ENCODE results near the gene MBD3L1.

MBD3L1 gene

GRCh38 chr19:8827277-8827676, 4.9 kb upstream of the MBD3L1 start:
- H3K4me3 ChIP-seq (ENCODE audit: low read depth in 1 of 2, low read length in 2 of 2) = no peak overlapping the region
- no peak overlapping the region for H3K27ac ChIP-seq (ENCODE audit: low read depth, low read length)
- H3K27me3 ChIP-seq (ENCODE audit: control insufficient read depth in 1 of 2, insufficient read depth in 2 of 2, low read length in 2 of 2) = no peaks in the 10 kb centered on the region
- no peak overlapping the region for H3K9ac ChIP-seq (ENCODE audit: low read depth in 1 of 2, low read length in 2 of 2)
- peaks cover 6 to 9% of the 10 kb centered on the region in 2 donors for H3K4me1 ChIP-seq (ENCODE audit: control insufficient read depth in 1 of 2, insufficient read depth in 2 of 2, low read length in 2 of 2)
- peaks cover 16 to 42% of the 10 kb centered on the region in 2 donors for H3K36me3 ChIP-seq (ENCODE audit: control insufficient read depth in 1 of 2, insufficient read depth in 2 of 2, low read length in 2 of 2)
- no peaks in the 10 kb centered on the region for H3K9me3 ChIP-seq (ENCODE audit: control insufficient read depth in 1 of 2, low read length in 2 of 2)

GRCh38 chr19:8831373-8831772, 804 bp upstream of the MBD3L1 start:
- Histone ChIP-seq H3K4me1 (ENCODE audit: control insufficient read depth in 1 of 2, insufficient read depth in 2 of 2, low read length in 2 of 2) (peaks cover 6 to 9% of the 10 kb centered on the region in 2 donors), H3K27me3 (ENCODE audit: control insufficient read depth in 1 of 2, insufficient read depth in 2 of 2, low read length in 2 of 2) (no peaks in the 10 kb centered on the region), H3K9me3 (ENCODE audit: control insufficient read depth in 1 of 2, low read length in 2 of 2) (no peaks in the 10 kb centered on the region), H3K36me3 (ENCODE audit: control insufficient read depth in 1 of 2, insufficient read depth in 2 of 2, low read length in 2 of 2) (peaks cover 0 to 14% of the 10 kb centered on the region in 2 donors), H3K27ac (ENCODE audit: low read depth, low read length) (no peak overlapping the region), H3K4me3 (ENCODE audit: low read depth in 1 of 2, low read length in 2 of 2) (peak overlapping the region; percentile 85 to 93), H3K9ac (ENCODE audit: low read depth in 1 of 2, low read length in 2 of 2) (peak overlapping the region; percentile 76 to 89)

GRCh38 chr19:8831832-8832131, 395 bp upstream of the MBD3L1 start:
- Histone ChIP-seq H3K9ac (ENCODE audit: low read depth in 1 of 2, low read length in 2 of 2) (peak overlapping the region; percentile 76 to 89), H3K9me3 (ENCODE audit: control insufficient read depth in 1 of 2, low read length in 2 of 2) (no peaks in the 10 kb centered on the region), H3K36me3 (ENCODE audit: control insufficient read depth in 1 of 2, insufficient read depth in 2 of 2, low read length in 2 of 2) (peaks cover 0 to 10% of the 10 kb centered on the region in 2 donors), H3K4me3 (ENCODE audit: low read depth in 1 of 2, low read length in 2 of 2) (peak overlapping the region; percentile 85 to 93), H3K27me3 (ENCODE audit: control insufficient read depth in 1 of 2, insufficient read depth in 2 of 2, low read length in 2 of 2) (no peaks in the 10 kb centered on the region), H3K27ac (ENCODE audit: low read depth, low read length) (peak overlapping the region; percentile 96), H3K4me1 (ENCODE audit: control insufficient read depth in 1 of 2, insufficient read depth in 2 of 2, low read length in 2 of 2) (peaks cover 6 to 9% of the 10 kb centered on the region in 2 donors)

- Histone ChIP-seq H3K27me3 (ENCODE audit: control insufficient read depth in 1 of 2, insufficient read depth in 2 of 2, low read length in 2 of 2) (no peaks in the 10 kb centered on the region), H3K36me3 (ENCODE audit: control insufficient read depth in 1 of 2, insufficient read depth in 2 of 2, low read length in 2 of 2) (no peaks in the 10 kb centered on the region), H3K9ac (ENCODE audit: low read depth in 1 of 2, low read length in 2 of 2) (no peak overlapping the region), H3K9me3 (ENCODE audit: control insufficient read depth in 1 of 2, low read length in 2 of 2) (no peaks in the 10 kb centered on the region), H3K27ac (ENCODE audit: low read depth, low read length) (no peak overlapping the region), H3K4me3 (ENCODE audit: low read depth in 1 of 2, low read length in 2 of 2) (no peak overlapping the region), H3K4me1 (ENCODE audit: control insufficient read depth in 1 of 2, insufficient read depth in 2 of 2, low read length in 2 of 2) (peaks cover 6 to 9% of the 10 kb centered on the region in 2 donors)
These were observed 3.3 kb downstream of the MBD3L1 start for GRCh38 chr19:8835446-8835845.

- no peaks in the 10 kb centered on the region for H3K36me3 ChIP-seq (ENCODE audit: control insufficient read depth in 1 of 2, insufficient read depth in 2 of 2, low read length in 2 of 2)
- no peak overlapping the region for H3K9ac ChIP-seq (ENCODE audit: low read depth in 1 of 2, low read length in 2 of 2)
- H3K27me3 ChIP-seq (ENCODE audit: control insufficient read depth in 1 of 2, insufficient read depth in 2 of 2, low read length in 2 of 2) = no peaks in the 10 kb centered on the region
- no peak overlapping the region for H3K27ac ChIP-seq (ENCODE audit: low read depth, low read length)
- H3K4me1 ChIP-seq (ENCODE audit: control insufficient read depth in 1 of 2, insufficient read depth in 2 of 2, low read length in 2 of 2) = peaks cover 6 to 9% of the 10 kb centered on the region in 2 donors
- no peaks in the 10 kb centered on the region for H3K9me3 ChIP-seq (ENCODE audit: control insufficient read depth in 1 of 2, low read length in 2 of 2)
- no peak overlapping the region for H3K4me3 ChIP-seq (ENCODE audit: low read depth in 1 of 2, low read length in 2 of 2)
These were observed 3.7 kb downstream of the MBD3L1 start for GRCh38 chr19:8835877-8836276.

- no peaks in the 10 kb centered on the region for H3K36me3 ChIP-seq (ENCODE audit: control insufficient read depth in 1 of 2, insufficient read depth in 2 of 2, low read length in 2 of 2)
- H3K9me3 ChIP-seq (ENCODE audit: control insufficient read depth in 1 of 2, low read length in 2 of 2) = no peaks in the 10 kb centered on the region
- no peak overlapping the region for H3K4me3 ChIP-seq (ENCODE audit: low read depth in 1 of 2, low read length in 2 of 2)
- H3K27ac ChIP-seq (ENCODE audit: low read depth, low read length) = no peak overlapping the region
- no peaks in the 10 kb centered on the region for H3K27me3 ChIP-seq (ENCODE audit: control insufficient read depth in 1 of 2, insufficient read depth in 2 of 2, low read length in 2 of 2)
- H3K9ac ChIP-seq (ENCODE audit: low read depth in 1 of 2, low read length in 2 of 2) = no peak overlapping the region
- no peaks in the 10 kb centered on the region for H3K4me1 ChIP-seq (ENCODE audit: control insufficient read depth in 1 of 2, insufficient read depth in 2 of 2, low read length in 2 of 2)
These were observed 8.5 kb downstream of the MBD3L1 start for GRCh38 chr19:8840708-8841107.

GRCh38 chr19:8846819-8847218, 14.6 kb downstream of the MBD3L1 start:
- H3K9ac ChIP-seq (ENCODE audit: low read depth in 1 of 2, low read length in 2 of 2) = no peak overlapping the region
- peaks cover 0 to 3% of the 10 kb centered on the region in 2 donors for H3K27me3 ChIP-seq (ENCODE audit: control insufficient read depth in 1 of 2, insufficient read depth in 2 of 2, low read length in 2 of 2)
- H3K27ac ChIP-seq (ENCODE audit: low read depth, low read length) = no peak overlapping the region
- no peak overlapping the region for H3K4me3 ChIP-seq (ENCODE audit: low read depth in 1 of 2, low read length in 2 of 2)
- no peaks in the 10 kb centered on the region for H3K36me3 ChIP-seq (ENCODE audit: control insufficient read depth in 1 of 2, insufficient read depth in 2 of 2, low read length in 2 of 2)
- H3K4me1 ChIP-seq (ENCODE audit: control insufficient read depth in 1 of 2, insufficient read depth in 2 of 2, low read length in 2 of 2) = no peaks in the 10 kb centered on the region
- H3K9me3 ChIP-seq (ENCODE audit: control insufficient read depth in 1 of 2, low read length in 2 of 2) = peaks cover 0 to 2% of the 10 kb centered on the region in 2 donors

- no peak overlapping the region for H3K27ac ChIP-seq (ENCODE audit: low read depth, low read length)
- H3K4me3 ChIP-seq (ENCODE audit: low read depth in 1 of 2, low read length in 2 of 2) = no peak overlapping the region
- H3K9ac ChIP-seq (ENCODE audit: low read depth in 1 of 2, low read length in 2 of 2) = no peak overlapping the region
- peaks cover 0 to 3% of the 10 kb centered on the region in 2 donors for H3K27me3 ChIP-seq (ENCODE audit: control insufficient read depth in 1 of 2, insufficient read depth in 2 of 2, low read length in 2 of 2)
- H3K36me3 ChIP-seq (ENCODE audit: control insufficient read depth in 1 of 2, insufficient read depth in 2 of 2, low read length in 2 of 2) = no peaks in the 10 kb centered on the region
- no peaks in the 10 kb centered on the region for H3K4me1 ChIP-seq (ENCODE audit: control insufficient read depth in 1 of 2, insufficient read depth in 2 of 2, low read length in 2 of 2)
- H3K9me3 ChIP-seq (ENCODE audit: control insufficient read depth in 1 of 2, low read length in 2 of 2) = peaks cover 0 to 2% of the 10 kb centered on the region in 2 donors
These were observed 17.1 kb downstream of the MBD3L1 start for GRCh38 chr19:8849232-8849631.

- Histone ChIP-seq H3K27me3 (ENCODE audit: control insufficient read depth in 1 of 2, insufficient read depth in 2 of 2, low read length in 2 of 2) (peaks cover 0 to 3% of the 10 kb centered on the region in 2 donors), H3K9ac (ENCODE audit: low read depth in 1 of 2, low read length in 2 of 2) (no peak overlapping the region), H3K4me1 (ENCODE audit: control insufficient read depth in 1 of 2, insufficient read depth in 2 of 2, low read length in 2 of 2) (no peaks in the 10 kb centered on the region), H3K4me3 (ENCODE audit: low read depth in 1 of 2, low read length in 2 of 2) (no peak overlapping the region), H3K9me3 (ENCODE audit: control insufficient read depth in 1 of 2, low read length in 2 of 2) (peaks cover 0 to 2% of the 10 kb centered on the region in 2 donors), H3K36me3 (ENCODE audit: control insufficient read depth in 1 of 2, insufficient read depth in 2 of 2, low read length in 2 of 2) (no peaks in the 10 kb centered on the region), H3K27ac (ENCODE audit: low read depth, low read length) (no peak overlapping the region)
These were observed 18.3 kb downstream of the MBD3L1 start for GRCh38 chr19:8850488-8850887.

GRCh38 chr19:8858260-8858659, 26.1 kb downstream of the MBD3L1 start:
- no peaks in the 10 kb centered on the region for H3K27me3 ChIP-seq (ENCODE audit: control insufficient read depth in 1 of 2, insufficient read depth in 2 of 2, low read length in 2 of 2)
- H3K9me3 ChIP-seq (ENCODE audit: control insufficient read depth in 1 of 2, low read length in 2 of 2) = no peaks in the 10 kb centered on the region
- no peak overlapping the region for H3K4me3 ChIP-seq (ENCODE audit: low read depth in 1 of 2, low read length in 2 of 2)

GRCh38 chr19:8866344-8866743, 34.2 kb downstream of the MBD3L1 start:
- Histone ChIP-seq H3K9me3 (ENCODE audit: control insufficient read depth in 1 of 2, low read length in 2 of 2) (no peaks in the 10 kb centered on the region), H3K27ac (ENCODE audit: low read depth, low read length) (no peak overlapping the region), H3K36me3 (ENCODE audit: control insufficient read depth in 1 of 2, insufficient read depth in 2 of 2, low read length in 2 of 2) (no peaks in the 10 kb centered on the region), H3K4me1 (ENCODE audit: control insufficient read depth in 1 of 2, insufficient read depth in 2 of 2, low read length in 2 of 2) (no peaks in the 10 kb centered on the region), H3K9ac (ENCODE audit: low read depth in 1 of 2, low read length in 2 of 2) (no peak overlapping the region), H3K4me3 (ENCODE audit: low read depth in 1 of 2, low read length in 2 of 2) (no peak overlapping the region), H3K27me3 (ENCODE audit: control insufficient read depth in 1 of 2, insufficient read depth in 2 of 2, low read length in 2 of 2) (no peaks in the 10 kb centered on the region)

More at GRCh38 chr19:8858260-8858659, 26.1 kb downstream of the MBD3L1 start:
- Histone ChIP-seq H3K4me1 (ENCODE audit: control insufficient read depth in 1 of 2, insufficient read depth in 2 of 2, low read length in 2 of 2) (no peaks in the 10 kb centered on the region), H3K36me3 (ENCODE audit: control insufficient read depth in 1 of 2, insufficient read depth in 2 of 2, low read length in 2 of 2) (no peaks in the 10 kb centered on the region), H3K9ac (ENCODE audit: low read depth in 1 of 2, low read length in 2 of 2) (no peak overlapping the region), H3K27ac (ENCODE audit: low read depth, low read length) (no peak overlapping the region)

All from duodenal mucosa (tissue), 2 donors.